Upper lobe of right lung (tissue), 1 donor: ENCODE measurements around the gene GTPBP8. TPM values are rescaled to one million over a fixed set of nuclear protein-coding genes. Genes with fewer than 3 reads are reported as not detected.
"Not testable (repeated sequence)": the region's sequence is repeated elsewhere in the genome, so short reads cannot be mapped to it uniquely, and the experiment has no call there.

Experiments used
- ATAC-seq: fragments of 200-7000 bp; cut with Tn5 transposase; one replicate; pipeline ENCODE4 v1.9.1; 2020; ENCODE audit warnings: mild to moderate bottlenecking, moderate library complexity
- DNase-seq: peaks from one replicate; pipeline ENCODE4 v3.0.0-alpha.2; 2020
- H3K27ac ChIP-seq: fragments of 200-600 bp; one replicate; pipeline ENCODE4 v1.8.0; 2022
- H3K27me3 ChIP-seq: fragments of 200-600 bp; one replicate; pipeline ENCODE4 v1.8.0; 2022; ENCODE audit warnings: mild to moderate bottlenecking
- H3K36me3 ChIP-seq: fragments of 200-600 bp; one replicate; pipeline ENCODE4 v1.8.0; 2022
- H3K4me1 ChIP-seq: fragments of 200-600 bp; one replicate; pipeline ENCODE4 v1.8.0; 2022
- H3K4me3 ChIP-seq: fragments of 200-600 bp; one replicate; pipeline ENCODE4 v1.8.0; 2022; ENCODE audit warnings: mild to moderate bottlenecking
- H3K9me3 ChIP-seq: fragments of 200-600 bp; one replicate; pipeline ENCODE4 v1.8.0; 2022
- intact Hi-C: fragments of 100-400 bp; cut with DNase I; formaldehyde crosslinking; loops from one replicate; pipeline ENCODE4 v1.11.0; 2022
- total RNA-seq: library from RNA; stranded (reverse); fragmentation: NEBNext Ultra II Directional; extraction: Animal tissue kit (Norgen Biotek cat#: 25700); gene quantifications from one replicate; pipeline ENCODE4 v1.2.1, GENCODE V29; 2021
- TF ChIP-seq, protein P1 (sequence below): fragments of 200-600 bp; IDR thresholded peaks from one replicate; pipeline ENCODE4 v1.8.0; 2022; ENCODE audit warnings: antibody characterized with exemption
- donor health status: DM: no; HTN: yes; CAD: no; lungs with severe emphysema.

The GTPBP8 gene
- total RNA-seq, 1 donor from 2014 or later: 12.3 TPM

DNA sequence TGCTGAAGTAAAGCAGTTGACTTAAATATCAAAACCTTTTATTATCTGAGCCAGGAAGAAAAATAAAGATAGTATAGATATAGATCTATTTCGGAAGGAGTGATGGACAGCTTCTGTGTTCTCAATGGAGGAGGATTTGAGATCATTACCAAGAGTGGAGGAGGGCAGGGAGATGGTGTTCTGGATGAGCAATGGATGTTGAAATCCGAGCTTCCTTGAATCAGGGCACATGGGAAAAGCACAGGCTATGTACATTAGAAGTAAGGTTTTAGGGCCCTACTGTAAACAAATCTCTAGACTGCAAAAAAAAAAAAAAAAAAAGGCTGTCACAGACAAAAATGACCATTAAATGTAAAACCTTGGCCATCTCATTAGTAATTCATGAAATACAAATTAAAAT is 43.2 kb downstream of the GTPBP8 start:
- TF ChIP-seq, protein P1, sequence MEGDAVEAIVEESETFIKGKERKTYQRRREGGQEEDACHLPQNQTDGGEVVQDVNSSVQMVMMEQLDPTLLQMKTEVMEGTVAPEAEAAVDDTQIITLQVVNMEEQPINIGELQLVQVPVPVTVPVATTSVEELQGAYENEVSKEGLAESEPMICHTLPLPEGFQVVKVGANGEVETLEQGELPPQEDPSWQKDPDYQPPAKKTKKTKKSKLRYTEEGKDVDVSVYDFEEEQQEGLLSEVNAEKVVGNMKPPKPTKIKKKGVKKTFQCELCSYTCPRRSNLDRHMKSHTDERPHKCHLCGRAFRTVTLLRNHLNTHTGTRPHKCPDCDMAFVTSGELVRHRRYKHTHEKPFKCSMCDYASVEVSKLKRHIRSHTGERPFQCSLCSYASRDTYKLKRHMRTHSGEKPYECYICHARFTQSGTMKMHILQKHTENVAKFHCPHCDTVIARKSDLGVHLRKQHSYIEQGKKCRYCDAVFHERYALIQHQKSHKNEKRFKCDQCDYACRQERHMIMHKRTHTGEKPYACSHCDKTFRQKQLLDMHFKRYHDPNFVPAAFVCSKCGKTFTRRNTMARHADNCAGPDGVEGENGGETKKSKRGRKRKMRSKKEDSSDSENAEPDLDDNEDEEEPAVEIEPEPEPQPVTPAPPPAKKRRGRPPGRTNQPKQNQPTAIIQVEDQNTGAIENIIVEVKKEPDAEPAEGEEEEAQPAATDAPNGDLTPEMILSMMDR: no peak
- Histone ChIP-seq H3K9me3 (no peaks in the 10 kb centered on the region), H3K27me3 (no peaks in the 10 kb centered on the region), H3K4me3 (no peak overlapping the region), H3K27ac (no peak overlapping the region), H3K36me3 (no peaks in the 10 kb centered on the region), H3K4me1 (no peaks in the 10 kb centered on the region)
- DNase-seq (no peak), ATAC-seq (no peak)
- intact Hi-C loops: no loop called here

DNA sequence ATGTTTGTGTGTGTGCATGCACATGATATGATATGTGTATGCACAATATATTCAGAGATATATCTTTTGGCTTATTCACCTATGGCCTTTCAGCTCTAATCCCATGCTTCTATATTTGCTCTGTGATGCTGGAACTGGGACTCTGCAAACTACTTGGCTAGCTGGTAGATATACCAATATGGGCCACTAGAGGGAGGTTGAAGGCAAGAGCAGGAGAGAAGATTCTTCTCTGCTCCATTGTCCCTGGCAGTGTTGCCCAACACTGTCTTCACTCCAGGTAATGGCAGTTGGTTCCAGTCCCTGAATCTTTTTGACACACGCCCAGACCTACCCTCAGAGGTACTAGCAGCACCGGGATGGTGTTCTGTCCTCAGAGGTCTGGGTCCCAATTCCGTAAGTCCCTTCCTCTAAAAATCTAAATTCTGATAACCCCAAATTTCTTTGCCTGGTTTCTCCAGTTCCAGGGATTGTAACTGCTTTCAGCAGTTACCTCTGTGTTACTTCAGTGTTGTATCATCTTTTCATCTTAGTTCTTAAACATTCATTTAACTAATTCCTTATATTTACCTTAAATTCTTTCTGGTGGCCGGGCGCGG is 44.7 kb downstream of the GTPBP8 start:
- intact Hi-C loops: no loop called here
- no peaks in the 10 kb centered on the region for H3K4me1 ChIP-seq
- H3K36me3 ChIP-seq: no peaks in the 10 kb centered on the region
- H3K27ac ChIP-seq: no peak overlapping the region
- ATAC-seq: peak; percentile 97
- H3K9me3 ChIP-seq: no peaks in the 10 kb centered on the region
- TF ChIP-seq, protein P1: peak; percentile 84
- DNase-seq: no peak
- H3K4me3 ChIP-seq: no peak overlapping the region
- H3K27me3 ChIP-seq: no peaks in the 10 kb centered on the region

DNA sequence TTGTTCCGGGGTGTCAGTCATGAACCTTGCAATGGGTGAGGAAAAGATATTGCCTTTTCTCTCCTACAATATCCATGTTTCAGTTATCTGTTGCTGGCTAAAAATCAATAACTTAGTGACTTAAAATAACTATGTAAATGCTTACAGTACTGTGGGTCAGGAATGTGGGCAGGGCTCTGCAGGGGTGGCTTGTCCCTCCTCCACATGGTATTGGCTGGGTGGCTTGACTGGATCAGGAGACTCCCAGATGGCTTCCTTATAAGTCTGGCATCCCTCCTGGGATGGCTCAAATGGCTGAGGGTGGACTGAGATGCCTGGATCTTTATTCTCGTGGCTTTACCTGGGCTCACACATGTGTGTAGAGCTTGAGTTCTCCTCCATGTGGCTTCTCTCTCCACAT is 47.5 kb downstream of the GTPBP8 start:
- H3K36me3 ChIP-seq: no peaks in the 10 kb centered on the region
- ATAC-seq (no peak), DNase-seq (no peak)
- H3K27me3 ChIP-seq: no peaks in the 10 kb centered on the region
- no peaks in the 10 kb centered on the region for H3K4me1 ChIP-seq
- no peak overlapping the region for H3K27ac ChIP-seq
- TF ChIP-seq, protein P1: no peak
- H3K4me3 ChIP-seq: no peak overlapping the region
- intact Hi-C loops: no loop called here
- no peaks in the 10 kb centered on the region for H3K9me3 ChIP-seq

DNA sequence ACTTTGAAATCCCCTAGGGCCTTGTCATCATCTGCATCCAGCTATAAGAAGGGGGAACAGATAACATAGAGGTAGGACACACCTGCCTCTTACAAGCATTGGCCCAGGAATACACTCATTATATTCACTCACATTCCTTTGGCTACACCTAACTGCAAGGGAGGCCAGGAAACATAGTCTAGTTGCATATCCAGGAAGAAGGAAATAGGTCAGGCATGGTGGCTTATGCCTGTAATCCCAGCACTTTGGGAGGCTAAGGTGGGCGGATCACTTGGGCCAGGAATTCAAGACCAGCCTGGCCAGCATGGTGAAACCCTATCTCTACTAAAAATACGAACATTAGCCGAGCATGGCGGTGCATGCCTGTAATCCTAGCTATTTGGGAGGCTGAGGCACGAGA is 48.8 kb downstream of the GTPBP8 start:
- DNase-seq (no peak), ATAC-seq (no peak)
- H3K27me3 ChIP-seq: no peaks in the 10 kb centered on the region
- no peak overlapping the region for H3K4me3 ChIP-seq
- intact Hi-C loops: no loop called here
- H3K36me3 ChIP-seq: no peaks in the 10 kb centered on the region
- TF ChIP-seq, protein P1: no peak
- no peaks in the 10 kb centered on the region for H3K9me3 ChIP-seq
- no peaks in the 10 kb centered on the region for H3K4me1 ChIP-seq
- H3K27ac ChIP-seq: no peak overlapping the region

DNA sequence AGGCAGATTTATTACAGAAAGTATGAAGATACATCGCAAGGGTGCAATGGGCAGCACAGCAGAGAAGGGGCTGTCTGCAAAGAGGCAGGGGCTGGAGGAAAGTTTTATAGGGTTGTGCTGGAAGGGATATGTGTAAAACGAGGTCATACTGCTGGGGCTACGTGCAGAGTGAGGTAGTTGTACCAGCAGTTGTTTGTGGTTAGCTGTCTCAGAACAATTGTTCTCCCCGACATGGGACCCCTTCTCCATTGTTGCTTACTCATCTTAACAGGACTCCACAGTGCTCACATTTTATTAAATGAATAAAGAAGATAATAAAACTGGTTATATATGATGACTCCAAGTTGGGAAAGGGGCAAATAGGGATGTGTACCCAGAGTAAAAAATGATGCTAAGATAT is 49.4 kb downstream of the GTPBP8 start:
- ATAC-seq (no peak), DNase-seq (no peak)
- TF ChIP-seq, protein P1: no peak
- no peak overlapping the region for H3K4me3 ChIP-seq
- H3K36me3 ChIP-seq: no peaks in the 10 kb centered on the region
- intact Hi-C loops: no loop called here
- no peaks in the 10 kb centered on the region for H3K27me3 ChIP-seq
- no peaks in the 10 kb centered on the region for H3K4me1 ChIP-seq
- H3K9me3 ChIP-seq: no peaks in the 10 kb centered on the region
- H3K27ac ChIP-seq: no peak overlapping the region

DNA sequence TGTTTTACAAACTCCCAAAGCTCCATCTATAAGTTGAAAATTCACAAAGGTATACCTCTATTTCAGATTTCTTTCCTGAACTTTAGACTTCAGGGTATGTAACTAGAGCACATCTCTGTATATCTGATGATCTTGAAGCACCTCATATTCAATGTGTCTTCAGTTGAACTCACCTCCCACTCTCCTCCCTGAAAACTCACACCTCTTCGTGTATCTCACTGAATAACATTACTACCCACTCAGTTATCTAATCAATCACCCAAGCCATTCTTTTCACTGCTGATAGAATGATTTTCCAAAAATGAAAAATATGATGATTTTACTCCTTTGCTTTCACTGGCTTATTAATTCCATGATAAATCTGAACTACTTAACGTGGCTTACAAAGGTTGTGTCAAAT is 52.9 kb downstream of the GTPBP8 start:
- H3K36me3 ChIP-seq: no peaks in the 10 kb centered on the region
- intact Hi-C loops: no loop called here
- H3K27ac ChIP-seq: no peak overlapping the region
- H3K9me3 ChIP-seq: no peaks in the 10 kb centered on the region
- H3K4me3 ChIP-seq: no peak overlapping the region
- DNase-seq: no peak
- TF ChIP-seq, protein P1: no peak
- no peaks in the 10 kb centered on the region for H3K27me3 ChIP-seq
- H3K4me1 ChIP-seq: no peaks in the 10 kb centered on the region
- no peak for ATAC-seq

DNA sequence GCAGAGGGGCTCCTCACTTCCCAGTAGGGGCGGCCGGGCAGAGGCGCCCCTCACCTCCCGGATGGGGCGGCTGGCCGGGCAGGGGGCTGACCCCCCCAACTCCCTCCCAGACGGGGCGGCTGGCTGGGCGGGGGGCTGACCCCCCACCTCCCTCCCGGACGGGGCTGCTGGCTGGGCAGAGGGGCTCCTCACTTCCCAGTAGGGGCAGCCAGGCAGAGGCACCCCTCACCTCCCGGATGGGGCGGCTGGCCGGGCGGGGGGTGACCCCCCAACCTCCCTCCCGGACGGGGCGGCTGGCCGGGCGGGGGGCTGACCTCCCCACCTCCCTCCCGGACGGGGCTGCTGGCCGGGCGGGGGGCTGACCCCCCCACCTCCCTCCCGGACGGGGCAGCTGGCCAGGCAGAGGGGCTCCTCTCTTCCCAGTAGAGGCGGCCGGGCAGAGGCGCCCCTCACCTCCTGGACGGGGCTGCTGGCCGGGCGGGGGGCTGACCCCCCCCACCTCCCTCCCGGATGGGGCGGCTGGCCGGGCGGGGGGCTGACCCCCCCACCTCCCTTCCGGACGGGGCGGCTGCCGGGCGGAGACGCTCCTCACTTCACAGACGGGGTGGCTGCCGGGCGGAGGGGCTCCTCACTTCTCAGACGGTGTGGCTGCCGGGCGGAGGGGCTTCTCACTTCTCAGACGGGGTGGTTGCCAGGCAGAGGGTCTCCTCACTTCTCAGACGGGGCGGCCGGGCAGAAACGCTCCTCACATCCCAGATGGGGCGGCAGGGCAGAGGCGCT is 55.6 kb downstream of the GTPBP8 start:
- H3K27ac ChIP-seq, H3K4me1 ChIP-seq, intact Hi-C loops, ATAC-seq, H3K9me3 ChIP-seq, DNase-seq, H3K4me3 ChIP-seq, H3K27me3 ChIP-seq, H3K36me3 ChIP-seq: not testable (repeated sequence)
